ENCODE results near the gene ERAS. TPM values are rescaled to one million over a fixed set of nuclear protein-coding genes. Genes with fewer than 3 reads are reported as not detected.

ERAS gene
- total RNA-seq, 2 donors from 2014 or later, result not detected

DNA sequence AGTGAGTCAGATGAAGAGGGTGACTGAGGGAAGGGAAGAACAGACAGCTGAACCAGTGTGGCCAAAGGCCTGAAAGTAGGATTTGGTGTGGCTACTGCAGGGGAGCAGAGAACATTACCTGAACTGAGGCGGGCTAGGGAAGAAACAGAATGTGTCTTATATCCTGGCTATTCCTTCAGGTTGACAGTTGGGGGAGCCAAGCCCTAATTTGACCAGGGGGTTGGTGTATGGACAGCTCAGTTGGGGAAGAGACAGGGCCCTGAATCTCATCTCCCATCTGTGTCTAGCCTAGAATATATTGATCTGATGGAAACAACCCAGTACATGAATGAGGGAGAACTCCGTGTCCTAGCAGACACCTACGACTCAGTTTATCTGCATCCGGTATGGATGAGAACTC, 20.2 kb upstream of the ERAS start:
- H3K27me3 ChIP-seq (replicated peaks; ENCODE audit: insufficient read depth), result no peaks in the 10 kb centered on the region
- ATAC-seq (ENCODE audit: insufficient number of reproducible peaks, low FRiP score, low read depth), result no peak

GRCh38 chrX:48813644-48814043, 12.7 kb upstream of the ERAS start:
- no peak for DNase-seq (ENCODE audit: low spot score)
- Histone ChIP-seq H3K27ac (no peak overlapping the region), H3K27me3 (replicated peaks; ENCODE audit: insufficient read depth) (no peaks in the 10 kb centered on the region), H3K9me3 (no peaks in the 10 kb centered on the region), H3K4me3 (no peak overlapping the region), H3K36me3 (peaks cover 7% of the 10 kb centered on the region), H3K4me1 (ENCODE audit: control insufficient read depth in 1 of 2, low read depth in 2 of 2) (no peaks in the 10 kb centered on the region)
- ATAC-seq (ENCODE audit: insufficient number of reproducible peaks, low FRiP score, low read depth), result no peak
- TF ChIP-seq, protein P1, sequence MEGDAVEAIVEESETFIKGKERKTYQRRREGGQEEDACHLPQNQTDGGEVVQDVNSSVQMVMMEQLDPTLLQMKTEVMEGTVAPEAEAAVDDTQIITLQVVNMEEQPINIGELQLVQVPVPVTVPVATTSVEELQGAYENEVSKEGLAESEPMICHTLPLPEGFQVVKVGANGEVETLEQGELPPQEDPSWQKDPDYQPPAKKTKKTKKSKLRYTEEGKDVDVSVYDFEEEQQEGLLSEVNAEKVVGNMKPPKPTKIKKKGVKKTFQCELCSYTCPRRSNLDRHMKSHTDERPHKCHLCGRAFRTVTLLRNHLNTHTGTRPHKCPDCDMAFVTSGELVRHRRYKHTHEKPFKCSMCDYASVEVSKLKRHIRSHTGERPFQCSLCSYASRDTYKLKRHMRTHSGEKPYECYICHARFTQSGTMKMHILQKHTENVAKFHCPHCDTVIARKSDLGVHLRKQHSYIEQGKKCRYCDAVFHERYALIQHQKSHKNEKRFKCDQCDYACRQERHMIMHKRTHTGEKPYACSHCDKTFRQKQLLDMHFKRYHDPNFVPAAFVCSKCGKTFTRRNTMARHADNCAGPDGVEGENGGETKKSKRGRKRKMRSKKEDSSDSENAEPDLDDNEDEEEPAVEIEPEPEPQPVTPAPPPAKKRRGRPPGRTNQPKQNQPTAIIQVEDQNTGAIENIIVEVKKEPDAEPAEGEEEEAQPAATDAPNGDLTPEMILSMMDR (IDR thresholded peaks at IDR 0.05), result no peak

More for the DNA sequence above, 20.2 kb upstream of the ERAS start:
- H3K27ac ChIP-seq, result no peak overlapping the region
- DNase-seq (ENCODE audit: low spot score), result no peak
- H3K4me1 ChIP-seq (ENCODE audit: control insufficient read depth in 1 of 2, low read depth in 2 of 2), result no peaks in the 10 kb centered on the region
- no peaks in the 10 kb centered on the region for H3K36me3 ChIP-seq
- H3K4me3 ChIP-seq, result no peak overlapping the region
- TF ChIP-seq, protein P1 (IDR thresholded peaks at IDR 0.05), result no peak
- H3K9me3 ChIP-seq, result no peaks in the 10 kb centered on the region

GRCh38 chrX:48814722-48815121, 11.6 kb upstream of the ERAS start:
- Histone ChIP-seq H3K27ac (no peak overlapping the region), H3K36me3 (peaks cover 7% of the 10 kb centered on the region), H3K9me3 (no peaks in the 10 kb centered on the region), H3K27me3 (replicated peaks; ENCODE audit: insufficient read depth) (no peaks in the 10 kb centered on the region), H3K4me3 (no peak overlapping the region), H3K4me1 (ENCODE audit: control insufficient read depth in 1 of 2, low read depth in 2 of 2) (no peaks in the 10 kb centered on the region)
- no peak for ATAC-seq (ENCODE audit: insufficient number of reproducible peaks, low FRiP score, low read depth)
- TF ChIP-seq, protein P1 (IDR thresholded peaks at IDR 0.05), result no peak
- DNase-seq (ENCODE audit: low spot score), result no peak

DNA sequence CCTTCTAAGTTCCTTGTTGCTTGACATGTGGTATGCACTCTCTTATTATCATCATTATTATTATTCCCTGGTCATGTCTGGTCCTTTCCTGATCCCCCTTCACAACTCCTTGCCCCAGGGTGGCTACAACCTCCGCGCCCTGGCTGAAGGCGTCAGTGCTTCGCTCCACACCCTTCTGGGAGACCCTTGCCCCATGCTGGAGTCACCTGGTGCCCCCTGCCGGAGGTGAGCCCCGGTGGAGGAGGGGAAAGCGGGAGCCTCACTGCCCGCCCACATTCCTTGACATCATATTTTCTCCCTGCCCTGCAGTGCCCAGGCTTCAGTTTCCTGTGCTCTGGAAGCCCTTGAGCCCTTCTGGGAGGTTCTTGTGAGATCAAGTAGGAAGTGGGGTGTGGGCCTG, 11.0 kb upstream of the ERAS start:
- Histone ChIP-seq H3K4me1 (ENCODE audit: control insufficient read depth in 1 of 2, low read depth in 2 of 2) (no peaks in the 10 kb centered on the region), H3K27me3 (replicated peaks; ENCODE audit: insufficient read depth) (no peaks in the 10 kb centered on the region), H3K4me3 (no peak overlapping the region), H3K9me3 (no peaks in the 10 kb centered on the region), H3K36me3 (peaks cover 7% of the 10 kb centered on the region), H3K27ac (no peak overlapping the region)
- ATAC-seq (ENCODE audit: insufficient number of reproducible peaks, low FRiP score, low read depth) (no peak), DNase-seq (ENCODE audit: low spot score) (no peak)
- TF ChIP-seq, protein P1 (IDR thresholded peaks at IDR 0.05), result no peak

GRCh38 chrX:48816014-48816810, 10.1 kb upstream of the ERAS start:
- no peaks in the 10 kb centered on the region for H3K27me3 ChIP-seq (replicated peaks; ENCODE audit: insufficient read depth)
- no peak overlapping the region for H3K4me3 ChIP-seq
- DNase-seq (ENCODE audit: low spot score), result no peak
- peaks cover 7% of the 10 kb centered on the region for H3K36me3 ChIP-seq
- H3K9me3 ChIP-seq, result no peaks in the 10 kb centered on the region
- no peak for ATAC-seq (ENCODE audit: insufficient number of reproducible peaks, low FRiP score, low read depth)
- no peak overlapping the region for H3K27ac ChIP-seq
- TF ChIP-seq, protein P1 (IDR thresholded peaks at IDR 0.05), result no peak
- no peaks in the 10 kb centered on the region for H3K4me1 ChIP-seq (ENCODE audit: control insufficient read depth in 1 of 2, low read depth in 2 of 2)
